GM10248 (cell line): ENCODE measurements around the gene PRICKLE4.
"Not testable (repeated sequence)": the region's sequence is repeated elsewhere in the genome, so short reads cannot be mapped to it uniquely, and the experiment has no call there.

Experiments used
- CTCF ChIA-PET: fragments of 300-600 bp; sonication (Branson Sonifier 250); formaldehyde crosslinking; extraction: SDS; loops from one replicate; lab custom pipeline; 2021; ENCODE audit warnings: antibody characterized with exemption; lab: Yijun Ruan, JAX
- POLR2A ChIA-PET: fragments of 350-650 bp; sonication (Branson Sonifier 250); formaldehyde crosslinking; extraction: SDS; loops from one replicate; lab custom pipeline; 2020; ENCODE audit warnings: antibody characterized with exemption; lab: Yijun Ruan, JAX
- DNase-seq: peaks from one replicate; pipeline ENCODE4 v3.0.0; 2012; ENCODE audit errors: extremely low spot score
- CTCF ChIP-seq: IDR thresholded peaks from 2 replicates; pipeline ENCODE4 v1.5.1; 2012; ENCODE audit warnings: mild to moderate bottlenecking, low read depth; ENCODE audit errors: extremely low read depth, missing control alignments, control extremely low read depth

PRICKLE4 gene

DNA sequence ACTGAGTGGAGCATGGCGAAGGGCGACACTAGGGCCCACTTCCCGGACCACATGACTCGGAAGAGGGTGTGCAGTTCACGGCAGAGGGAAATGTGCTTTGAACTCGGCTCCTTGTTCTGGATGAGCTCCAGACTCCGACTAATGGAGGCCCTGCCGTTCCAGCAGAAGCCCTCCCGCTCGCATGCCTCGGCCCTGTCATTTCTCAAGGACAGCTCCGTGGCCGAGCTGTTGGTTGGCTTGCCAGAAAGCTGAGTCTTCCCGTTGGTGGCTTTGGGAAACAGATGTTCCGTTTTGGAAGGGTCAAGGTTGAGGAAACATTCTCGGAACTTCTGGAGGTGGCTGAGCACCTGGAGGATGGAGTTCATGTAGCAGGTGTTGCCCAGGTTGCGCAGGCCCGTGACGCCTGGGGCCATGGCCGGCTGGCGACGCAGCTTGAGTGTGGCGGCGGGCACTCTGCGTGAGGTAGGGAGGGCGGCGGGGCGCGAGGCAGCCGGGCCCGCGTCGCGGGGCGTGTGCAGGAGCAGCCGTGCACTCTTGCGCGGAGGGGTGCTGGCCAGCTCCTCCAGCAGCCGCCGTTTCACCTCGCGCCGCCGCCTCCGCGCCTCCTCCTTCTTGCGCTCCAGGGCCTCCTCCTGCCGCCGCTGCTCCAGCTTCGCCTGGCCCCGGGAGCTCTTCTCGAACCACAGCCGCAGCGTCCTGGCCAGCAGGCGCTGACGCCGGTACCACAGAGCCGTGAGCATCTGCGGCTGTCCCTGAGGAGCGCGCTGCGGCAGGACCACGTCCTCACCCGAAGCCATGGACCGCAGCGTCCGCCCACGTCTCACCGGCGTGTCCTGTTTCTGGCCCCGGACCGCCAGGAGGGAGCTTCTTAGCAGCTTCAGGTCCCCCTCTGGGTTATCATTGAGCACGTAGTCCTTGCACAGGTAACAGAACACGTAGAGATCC, 25.5 kb downstream of the PRICKLE4 start:
- ChIA-PET POLR2A (no interaction called here), CTCF (interaction anchor here (0.8 to 5.1 kb wide), 2 partner anchors 19 to 238 kb away, joined by 3 to 24 read pairs; partner anchors contain the start of gene TOMM6)
- no peak for DNase-seq
- TF ChIP-seq CTCF, result no peak

GRCh38 chr6:41811095-41811494, 30.5 kb downstream of the PRICKLE4 start:
- TF ChIP-seq CTCF, result no peak
- CTCF ChIA-PET, result no interaction called here
- POLR2A ChIA-PET, result no interaction called here
- DNase-seq, result no peak

DNA sequence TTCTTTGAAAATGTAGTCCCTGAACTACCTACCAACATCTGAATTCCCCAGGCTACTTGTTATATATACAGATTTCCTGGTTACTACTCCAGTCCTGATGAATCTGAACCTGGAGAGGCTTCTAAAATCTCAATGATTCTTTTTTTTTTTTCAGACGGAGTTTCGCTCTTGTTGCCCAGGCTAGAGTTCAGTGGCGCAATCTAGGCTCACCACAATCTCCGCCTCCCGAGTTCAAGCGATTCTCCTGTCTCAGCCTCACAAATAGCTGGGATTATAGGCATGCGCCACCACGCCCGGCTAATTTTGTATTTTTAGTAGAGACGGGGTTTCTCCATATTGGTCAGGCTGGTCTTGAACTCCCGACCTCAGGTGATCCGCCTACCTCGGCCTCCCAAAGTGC, 31.4 kb downstream of the PRICKLE4 start:
- POLR2A ChIA-PET, CTCF ChIA-PET, DNase-seq: not testable (repeated sequence)

DNA sequence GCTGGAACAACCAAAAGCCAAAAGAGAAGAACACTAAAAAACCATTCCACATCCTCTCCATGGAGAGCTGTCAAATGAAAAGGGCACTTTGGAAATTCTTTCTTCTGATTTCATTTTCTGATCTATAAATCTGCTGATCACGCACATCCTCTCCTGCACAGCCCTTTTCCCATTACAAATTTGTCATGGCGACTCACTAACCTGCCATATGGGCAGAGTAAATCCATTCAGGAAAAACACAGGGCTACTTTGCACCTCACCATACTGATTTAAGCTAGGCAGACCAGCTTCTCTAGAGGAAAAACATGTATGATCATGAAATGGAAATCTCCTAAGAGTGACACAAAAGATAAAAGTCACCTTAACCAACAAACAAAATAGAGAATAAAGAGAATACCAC, 32.9 kb downstream of the PRICKLE4 start:
- ChIA-PET POLR2A (no interaction called here), CTCF (interaction anchor here (1.0 to 1.5 kb wide), 4 partner anchors 10 to 32 kb away, joined by 3 read pairs; no protein-coding TSS in a partner anchor)
- TF ChIP-seq CTCF, result no peak
- DNase-seq, result no peak

GRCh38 chr6:41813956-41814355, 33.4 kb downstream of the PRICKLE4 start:
- CTCF ChIA-PET, result interaction anchor here (1.0 to 1.6 kb wide), 5 partner anchors 10 to 32 kb away, joined by 3 to 5 read pairs (median 3); no protein-coding TSS in a partner anchor
- DNase-seq, result no peak
- POLR2A ChIA-PET, result no interaction called here
- no peak for TF ChIP-seq CTCF

DNA sequence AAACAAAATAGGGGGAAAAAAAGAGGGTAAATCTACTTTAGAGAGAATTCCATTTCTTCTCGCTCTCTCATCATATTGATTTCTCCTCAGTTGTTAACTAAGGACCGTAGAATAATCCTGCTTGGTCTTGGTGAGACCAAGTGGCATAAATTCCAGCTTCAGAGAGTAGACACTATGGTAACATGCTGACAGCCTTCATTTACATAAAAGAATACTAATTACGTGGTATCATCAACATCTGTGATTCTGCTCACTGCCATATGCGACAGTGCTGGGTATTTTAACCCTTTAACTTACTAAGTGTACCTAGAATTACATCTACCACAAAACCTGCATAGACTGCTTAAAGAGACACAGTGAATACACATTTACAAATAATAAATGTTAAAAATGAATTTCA, 34.0 kb downstream of the PRICKLE4 start:
- no peak for DNase-seq
- TF ChIP-seq CTCF, result no peak
- CTCF ChIA-PET, result interaction anchor here (1.0 to 4.7 kb wide), 3 partner anchors 9 to 28 kb away, joined by 3 to 24 read pairs (median 5); partner anchors contain the start of gene TOMM6
- POLR2A ChIA-PET, result no interaction called here

DNA sequence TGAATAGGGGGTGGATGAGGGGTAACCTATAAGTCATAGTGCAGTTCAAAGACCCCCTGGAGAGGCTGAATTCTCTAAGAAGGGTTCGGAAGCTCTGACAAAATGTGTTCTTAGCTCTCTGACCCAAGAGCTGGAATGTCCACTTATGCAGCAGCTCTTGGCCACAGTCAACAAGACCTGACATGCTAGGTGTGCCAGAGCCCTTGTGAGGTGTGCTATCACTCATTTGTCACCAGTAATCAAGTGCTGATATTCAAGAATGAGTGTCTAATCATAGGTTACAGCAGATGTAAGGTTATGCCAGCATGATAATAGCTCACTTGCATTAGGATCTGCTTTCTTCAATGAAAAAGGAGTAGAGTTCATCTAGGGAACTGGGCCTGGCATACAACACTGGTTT, 35.0 kb downstream of the PRICKLE4 start:
- no peak for DNase-seq
- ChIA-PET CTCF (interaction anchor here (1.1 to 4.7 kb wide), 4 partner anchors 8 to 731 kb away, joined by 3 to 24 read pairs (median 4); partner anchors contain the start of gene TOMM6), POLR2A (no interaction called here)

More for the DNA sequence above, 35.0 kb downstream of the PRICKLE4 start:
- TF ChIP-seq CTCF, result no peak
